NCI-H1930 (cell line): ENCODE data around the gene TSPAN4.

Experiments
- DNase-seq, 2 experiments: peaks; one replicate each; lab custom pipeline; 2025; lab: John Stamatoyannopoulos, UW

The TSPAN4 gene

GRCh38 chr11:865462-866430, 23.1 kb downstream of the TSPAN4 start:
- no peak for DNase-seq

DNA sequence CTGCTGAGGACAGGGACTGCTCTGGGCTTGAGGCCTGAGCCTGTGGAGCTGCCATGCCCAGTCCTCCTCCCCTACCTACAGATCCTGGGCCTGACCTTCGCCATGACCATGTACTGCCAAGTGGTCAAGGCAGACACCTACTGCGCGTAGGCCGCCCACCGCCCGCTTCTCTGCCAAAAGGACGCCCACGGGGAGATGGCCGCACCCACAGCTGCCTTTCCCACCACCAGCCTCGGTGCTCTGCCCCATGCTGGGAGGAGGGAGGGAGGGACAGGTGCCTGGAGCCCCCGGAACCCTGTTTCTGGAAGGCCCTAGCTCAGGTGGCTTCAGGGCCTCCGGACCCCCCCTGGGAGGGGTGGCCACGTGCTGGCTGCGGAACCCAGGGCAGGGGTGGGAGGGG, 23.8 kb downstream of the TSPAN4 start:
- DNase-seq = no peak

DNA sequence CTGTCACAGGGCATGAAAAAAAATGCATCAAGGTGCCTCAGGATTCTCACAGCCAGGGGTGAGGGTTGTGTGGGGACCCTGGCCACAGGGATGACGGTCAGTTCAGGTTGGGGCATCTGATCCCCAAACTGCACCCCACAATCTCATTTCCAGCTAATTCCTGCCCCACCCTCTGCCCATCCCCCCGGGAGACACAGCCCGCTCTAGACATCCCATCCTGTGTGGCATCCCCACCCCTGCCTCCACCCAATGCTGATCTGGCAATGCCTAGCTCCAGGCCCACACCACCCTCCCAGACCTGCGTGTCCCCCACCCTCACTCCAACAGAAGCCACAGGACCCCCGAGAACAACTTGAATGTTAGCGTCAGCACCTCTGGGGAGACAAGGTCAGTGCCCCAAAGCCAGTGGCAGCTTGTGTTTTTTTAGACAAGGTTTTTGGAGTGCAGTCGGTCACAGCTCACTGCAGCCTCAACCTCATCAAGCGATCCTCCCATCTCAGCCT, 25.3 kb downstream of the TSPAN4 start:
- no peak for DNase-seq

- no peak for DNase-seq
These were observed 25.7 kb downstream of the TSPAN4 start for GRCh38 chr11:868394-868793.

GRCh38 chr11:868802-869201, 26.1 kb downstream of the TSPAN4 start:
- DNase-seq = no peak

DNA sequence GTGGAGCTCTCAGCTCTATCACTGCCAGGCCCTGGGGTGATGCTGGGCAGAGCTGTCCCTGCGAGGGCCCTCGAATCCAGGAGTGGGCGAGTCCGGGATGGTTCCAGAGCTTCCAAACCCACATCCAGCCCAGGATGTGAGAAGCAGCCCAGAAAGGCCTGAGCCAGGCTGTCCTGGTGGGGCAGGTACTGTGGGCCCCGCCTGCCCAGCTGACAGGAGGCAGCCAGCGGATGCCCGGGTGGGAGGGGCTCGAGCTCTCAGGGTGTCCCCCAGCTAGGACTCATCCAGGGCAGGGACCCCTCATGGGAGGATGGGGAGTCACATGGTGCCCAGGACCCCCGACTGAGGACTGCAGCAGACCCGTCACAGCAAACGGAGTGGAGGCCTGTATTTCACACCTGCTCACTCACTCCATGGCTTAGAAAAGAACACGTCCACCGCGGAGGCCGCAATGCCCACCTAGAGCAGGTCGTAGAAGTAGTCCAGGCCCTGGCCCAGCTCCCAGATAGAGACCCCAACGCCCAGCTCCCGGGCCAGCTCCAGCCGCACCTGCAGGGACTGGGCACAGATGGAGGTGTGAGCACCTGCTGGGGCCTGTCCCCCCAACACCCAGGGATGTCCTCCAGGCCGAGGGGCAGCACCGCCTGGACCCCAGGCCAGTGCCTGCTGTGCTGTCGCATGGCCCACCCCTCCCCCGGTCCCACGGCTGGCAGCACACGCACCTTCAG, 26.9 kb downstream of the TSPAN4 start:
- DNase-seq = no peak

DNA sequence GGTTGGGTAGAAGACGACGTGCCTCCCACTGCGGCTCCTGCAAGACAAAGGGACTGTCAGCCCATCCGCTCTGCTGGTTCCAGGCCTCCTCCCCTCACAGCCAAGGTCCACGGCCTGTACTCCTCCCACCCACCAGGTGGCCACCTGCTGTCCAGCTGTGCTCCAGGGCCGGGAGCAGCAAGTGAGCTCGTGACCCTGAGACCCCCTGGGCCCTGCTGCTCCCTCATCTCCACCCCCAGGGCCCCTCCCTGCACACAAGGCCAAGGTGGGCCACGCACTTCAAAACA, 27.4 kb downstream of the TSPAN4 start:
- no peak for DNase-seq

GRCh38 chr11:870418-870817, 27.8 kb downstream of the TSPAN4 start:
- no peak for DNase-seq

DNA sequence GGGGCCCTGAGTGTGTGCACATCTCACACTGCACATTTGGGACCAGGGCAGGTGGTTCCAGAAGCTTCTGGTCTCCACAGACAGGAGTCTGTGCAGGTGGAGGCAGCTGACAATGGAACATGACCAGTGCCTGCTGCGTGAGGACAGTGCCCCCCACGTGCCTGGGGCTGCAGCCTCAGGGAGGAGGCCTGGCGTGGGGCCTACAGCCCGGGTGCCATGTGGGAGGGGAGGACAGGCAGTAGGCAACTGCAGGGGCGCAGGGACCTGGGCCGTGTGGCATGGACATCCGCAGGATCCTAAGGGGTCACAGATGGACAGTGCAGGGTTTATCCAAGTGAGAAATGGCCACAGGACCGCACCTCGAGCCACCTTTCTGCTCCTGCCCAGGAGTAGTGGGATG, 28.8 kb downstream of the TSPAN4 start:
- DNase-seq = no peak

DNA sequence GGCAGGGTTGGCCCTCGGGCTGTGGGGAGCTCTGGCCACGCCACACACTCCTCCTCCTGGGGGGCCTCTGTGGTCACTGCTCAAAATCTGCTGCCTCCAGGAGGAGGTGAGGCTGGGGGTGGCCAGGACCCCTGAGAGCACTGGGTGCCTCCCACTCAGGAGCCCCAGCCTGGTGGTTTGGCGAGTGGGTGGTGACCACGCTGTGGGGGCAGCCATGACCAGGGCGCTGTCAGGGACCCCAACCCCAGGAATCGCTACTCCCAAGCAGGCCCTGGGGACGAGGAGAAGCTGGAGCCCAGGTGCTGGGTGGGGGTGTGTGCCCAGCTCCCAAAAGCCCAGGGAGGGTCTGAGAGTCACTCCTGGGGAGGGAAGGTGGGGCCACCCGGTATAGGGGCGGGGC, 30.1 kb downstream of the TSPAN4 start:
- no peak for DNase-seq

GRCh38 chr11:873706-874105, 31.1 kb downstream of the TSPAN4 start:
- DNase-seq = no peak

- DNase-seq = no peak
These were observed 32.6 kb downstream of the TSPAN4 start for GRCh38 chr11:875203-875602.

DNA sequence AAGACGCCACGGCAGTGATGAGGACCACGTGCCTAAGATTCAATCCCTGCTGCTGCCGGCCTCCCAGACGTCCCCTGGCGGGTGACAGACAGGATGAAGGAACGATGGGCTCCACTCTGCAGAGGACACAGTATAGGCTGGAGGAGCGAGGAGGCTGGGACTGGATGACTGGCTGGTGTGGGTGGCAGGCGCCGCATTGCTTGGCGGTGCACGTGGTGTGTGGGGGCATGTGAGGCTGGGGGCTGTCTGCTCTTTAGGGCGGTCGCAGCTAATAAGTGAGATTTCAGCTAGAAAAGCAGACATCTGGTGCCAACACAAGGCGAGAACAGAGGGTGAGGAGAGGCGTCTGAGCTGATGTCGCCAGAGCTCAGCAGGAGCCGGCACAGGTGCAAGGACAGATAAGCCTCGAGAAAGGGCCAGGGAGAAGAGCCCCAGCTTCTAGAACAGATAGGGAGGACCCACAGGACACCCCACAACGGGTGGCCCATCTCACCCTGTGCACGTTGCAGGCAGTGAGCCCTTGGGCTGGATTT, 33.2 kb downstream of the TSPAN4 start:
- no peak for DNase-seq

DNA sequence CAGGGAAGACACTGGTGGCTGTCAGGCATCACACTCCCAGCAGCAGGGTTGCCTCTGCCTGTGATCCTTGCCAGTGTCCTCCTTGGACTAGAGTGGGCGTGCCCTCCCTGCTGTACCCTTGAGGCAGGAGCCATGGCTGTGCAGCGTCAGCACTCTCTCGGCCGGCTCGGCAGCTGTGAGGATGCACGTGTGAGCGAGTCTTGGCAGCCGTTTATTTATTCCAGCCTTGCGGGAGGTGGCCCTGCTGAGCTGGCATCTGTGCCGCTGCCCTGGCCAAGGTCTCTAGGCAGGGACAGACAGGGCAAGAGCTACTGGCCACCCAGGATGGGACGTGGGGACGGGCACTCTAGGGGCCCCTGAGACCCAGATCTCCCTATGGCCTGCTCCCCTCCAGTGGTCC, 33.9 kb downstream of the TSPAN4 start:
- DNase-seq = no peak

GRCh38 chr11:877565-877964, 34.9 kb downstream of the TSPAN4 start:
- no peak for DNase-seq

GRCh38 chr11:880447-880846, 37.8 kb downstream of the TSPAN4 start:
- no peak for DNase-seq

DNA sequence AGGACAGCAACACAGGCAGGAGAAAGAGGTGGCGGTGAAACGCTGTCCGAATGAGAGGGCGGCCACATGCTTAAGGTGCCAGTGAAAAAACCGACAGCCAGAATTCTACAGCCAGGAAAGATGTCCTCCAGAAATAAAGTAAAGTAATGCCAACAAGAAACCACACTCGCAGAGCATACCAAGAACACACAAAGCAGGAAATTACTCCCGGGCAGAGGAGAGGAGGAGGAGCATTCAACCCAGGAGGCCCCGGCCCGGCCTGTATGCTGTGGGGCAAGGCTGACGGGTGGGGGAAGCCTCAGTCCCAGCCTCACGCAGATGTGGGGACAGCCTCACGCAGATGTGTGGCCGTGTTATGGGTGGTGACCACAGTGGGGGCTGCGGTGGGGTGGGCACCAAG, 39.9 kb downstream of the TSPAN4 start:
- DNase-seq = no peak

DNA sequence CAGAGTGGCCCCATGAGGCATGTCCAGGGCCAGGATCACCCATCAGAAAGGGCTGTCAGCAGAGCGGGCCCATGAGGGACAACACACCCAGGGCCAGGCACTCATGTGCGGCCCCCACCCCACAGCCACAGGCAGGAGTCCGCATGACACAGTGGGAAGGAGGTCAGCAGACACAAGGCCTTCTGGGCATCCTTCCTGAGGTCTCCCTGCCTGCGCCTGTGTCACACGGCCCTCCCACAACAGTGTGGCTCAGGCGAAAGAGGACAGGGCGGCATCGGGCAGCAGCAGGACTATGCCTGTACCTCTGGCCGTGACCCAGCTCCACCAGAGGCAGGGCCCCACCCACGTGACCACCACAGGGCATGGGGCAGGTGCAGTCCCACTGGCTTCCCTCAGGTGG, 40.9 kb downstream of the TSPAN4 start:
- no peak for DNase-seq

DNA sequence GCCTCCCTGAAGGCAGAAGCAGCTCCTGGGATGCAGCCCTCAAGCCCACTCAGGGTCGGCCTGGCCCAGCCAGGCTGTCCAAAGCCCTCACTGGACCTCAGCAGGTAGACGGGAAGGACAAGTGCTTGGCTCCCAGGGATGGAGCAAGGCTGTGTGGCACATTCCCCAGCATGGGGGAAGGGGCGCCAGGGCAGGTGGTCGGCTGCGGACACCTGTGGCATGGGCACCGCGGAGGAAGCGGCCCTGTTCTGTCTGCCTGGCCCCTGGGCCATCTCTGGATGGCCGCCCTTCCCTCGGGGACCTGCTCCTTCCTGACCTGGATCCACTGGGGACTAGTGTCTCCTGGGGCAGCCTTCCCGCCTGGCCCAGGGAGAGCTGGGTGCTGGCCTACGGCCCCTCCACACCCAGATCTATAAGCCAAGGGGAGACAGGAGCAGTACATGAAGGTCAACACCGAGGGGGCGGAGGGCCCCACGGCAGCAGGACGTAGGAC, 42.0 kb downstream of the TSPAN4 start:
- no peak for DNase-seq

DNA sequence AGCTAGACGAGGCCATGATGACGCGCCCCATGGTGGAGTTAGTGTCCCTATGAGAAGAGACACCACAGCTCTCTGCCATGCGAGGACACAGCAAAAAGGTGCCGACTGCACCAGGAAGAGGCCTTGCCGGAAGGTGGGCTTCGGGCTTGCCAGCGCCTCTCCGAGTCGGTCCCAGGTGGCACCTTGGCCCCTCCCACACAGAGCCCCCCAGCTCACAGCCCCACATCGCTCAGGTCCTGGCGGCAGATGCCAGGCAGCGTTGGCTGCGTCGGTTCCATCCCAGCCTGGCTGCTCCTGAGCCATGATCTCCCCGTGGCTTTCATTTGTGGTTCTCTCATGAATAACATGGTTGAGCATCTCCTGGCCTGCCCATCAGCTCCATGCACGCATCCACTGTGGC, 43.9 kb downstream of the TSPAN4 start:
- no peak for DNase-seq

GRCh38 chr11:887589-887988, 44.9 kb downstream of the TSPAN4 start:
- DNase-seq = no peak

GRCh38 chr11:888310-889212, 45.9 kb downstream of the TSPAN4 start:
- no peak for DNase-seq
